Liver (tissue), 9 donors: ENCODE data around the gene ARHGEF28. TPM values are rescaled to one million over a fixed set of nuclear protein-coding genes. Genes with fewer than 3 reads are reported as not detected.

Experiments
- DNase-seq: peaks from one replicate; pipeline ENCODE4 v3.0.0-alpha.2; 2017; ENCODE audit warnings: low spot score
- H3K27ac ChIP-seq, 2 donors: one replicate each; pipeline ENCODE4 v1.7.0; 2013; ENCODE audit warnings: inconsistent platforms in 2 of 2, low read length in 2 of 2, control low read depth in 1 of 2, low read depth in 1 of 2, mild to moderate bottlenecking in 1 of 2
- H3K27me3 ChIP-seq, 4 donors: one replicate each; pipeline versions ENCODE4 v1.6.1 to v1.7.0; 2013; ENCODE audit warnings: low read length in 3 of 4, inconsistent platforms in 1 of 4, mild to moderate bottlenecking in 1 of 4, moderate library complexity in 1 of 4; ENCODE audit not compliant: control insufficient read depth in 4 of 4, insufficient read depth in 4 of 4
- H3K36me3 ChIP-seq, 4 donors: one replicate each; pipeline versions ENCODE4 v1.6.1 to v1.7.0; 2013; ENCODE audit warnings: low read length in 3 of 4, mild to moderate bottlenecking in 3 of 4, low read depth in 1 of 4, moderate library complexity in 1 of 4; ENCODE audit not compliant: control insufficient read depth in 4 of 4, insufficient read depth in 3 of 4
- H3K4me1 ChIP-seq, 4 donors: one replicate each; pipeline versions ENCODE4 v1.6.1 to v1.7.0; 2013; ENCODE audit warnings: low read length in 3 of 4, mild to moderate bottlenecking in 3 of 4, moderate library complexity in 1 of 4; ENCODE audit not compliant: control insufficient read depth in 4 of 4, insufficient read depth in 4 of 4
- H3K4me3 ChIP-seq, 3 donors: one replicate each; pipeline versions ENCODE4 v1.6.1 to v1.7.0; 2013; ENCODE audit warnings: low read length in 3 of 3, control low read depth in 1 of 3, low read depth in 1 of 3, mild to moderate bottlenecking in 1 of 3
- H3K9ac ChIP-seq, 2 donors: one replicate each; pipeline ENCODE4 v1.7.0; 2013; ENCODE audit warnings: low read length in 2 of 2, mild to moderate bottlenecking in 2 of 2, moderate library complexity in 2 of 2, control low read depth in 1 of 2, low read depth in 1 of 2
- H3K9me3 ChIP-seq, 4 donors: one replicate each; pipeline versions ENCODE4 v1.6.1 to v1.7.0; 2013; ENCODE audit warnings: low read length in 3 of 4; ENCODE audit not compliant: control insufficient read depth in 4 of 4
- ATF3 ChIP-seq: IDR thresholded peaks from 2 replicates; pipeline ENCODE4 v1.6.1; 2016; ENCODE audit warnings: antibody characterized with exemption
- CTCF ChIP-seq: fragments of 150-350 bp; IDR thresholded peaks from 2 replicates; pipeline ENCODE4 v1.5.1; 2017; ENCODE audit warnings: improper control_type of control experiment, low read depth, low read length; ENCODE audit not compliant: missing input control
- FOXA1 ChIP-seq: IDR thresholded peaks from 2 replicates; pipeline ENCODE4 v1.6.1; 2016; ENCODE audit warnings: antibody characterized with exemption
- FOXA2 ChIP-seq: IDR thresholded peaks from 2 replicates; pipeline ENCODE4 v1.6.1; 2016; ENCODE audit warnings: antibody characterized with exemption
- GABPA ChIP-seq, 2 donors: IDR thresholded peaks in 1 of 2; conservative IDR thresholded peaks in 1 of 2; 2 replicates each; pipeline ENCODE4 v1.6.1; 2016; ENCODE audit warnings: antibody characterized with exemption in 2 of 2, mild to moderate bottlenecking in 1 of 2, moderate library complexity in 1 of 2
- HNF4A ChIP-seq, 2 donors: conservative IDR thresholded peaks; 2 replicates each; pipeline ENCODE4 v1.6.1; 2016; ENCODE audit warnings: antibody characterized with exemption in 2 of 2, mild to moderate bottlenecking in 2 of 2
- HNF4G ChIP-seq: IDR thresholded peaks from 2 replicates; pipeline ENCODE4 v1.6.1; 2016; ENCODE audit warnings: antibody characterized with exemption
- JUND ChIP-seq, 2 donors: IDR thresholded peaks; 2 replicates each; pipeline ENCODE4 v1.6.1; 2016; ENCODE audit warnings: antibody characterized with exemption in 2 of 2
- MAX ChIP-seq: IDR thresholded peaks from 2 replicates; pipeline ENCODE4 v1.6.1; 2016; ENCODE audit warnings: antibody characterized with exemption
- NR2F2 ChIP-seq: IDR thresholded peaks from 2 replicates; pipeline ENCODE4 v1.6.1; 2016; ENCODE audit warnings: antibody characterized with exemption
- RAD21 ChIP-seq, 2 donors: IDR thresholded peaks; 2 replicates each; pipeline ENCODE4 v1.6.1; 2016; ENCODE audit warnings: antibody characterized with exemption in 2 of 2, mild to moderate bottlenecking in 2 of 2
- REST ChIP-seq: IDR thresholded peaks from 2 replicates; pipeline ENCODE4 v1.6.1; 2016; ENCODE audit warnings: antibody characterized with exemption, mild to moderate bottlenecking
- RXRA ChIP-seq, 2 donors: IDR thresholded peaks; 2 replicates each; pipeline ENCODE4 v1.6.1; 2017 to 2018; ENCODE audit warnings: antibody characterized with exemption in 2 of 2, mild to moderate bottlenecking in 1 of 2
- SP1 ChIP-seq: IDR thresholded peaks from 2 replicates; pipeline ENCODE4 v1.6.1; 2018; ENCODE audit warnings: antibody characterized with exemption, mild to moderate bottlenecking
- YY1 ChIP-seq: IDR thresholded peaks from 2 replicates; pipeline ENCODE4 v1.6.1; 2016; ENCODE audit warnings: antibody characterized with exemption, mild to moderate bottlenecking
- ZBTB33 ChIP-seq: IDR thresholded peaks from 2 replicates; pipeline ENCODE4 v1.6.1; 2016; ENCODE audit warnings: antibody characterized with exemption
- WGBS: extraction: QIAGEN DNeasy Blood & Tissue Kit; methylation state at CpG from one replicate; pipeline ENCODE4 v1.1.7; 2013; 5-methylcytosine and 5-hydroxymethylcytosine counted together
- polyA plus RNA-seq, 2 donors: library from polyadenylated mRNA; stranded (reverse) in 1 of 2; unstranded in 1 of 2; fragments of 200-250 nt in 1 of 2; fragments of >200 nt in 1 of 2; fragmentation: Nextera tagmentation in 1 of 2; extraction: Ambion mirVana in 1 of 2; gene quantifications; one replicate each; pipeline versions ENCODE4 v1.2.1 to v1.2.3, GENCODE V29; 2013 to 2015
- total RNA-seq, 2 donors: library from RNA; depleted of rRNA; stranded (reverse); fragments of >200 nt; gene quantifications; one replicate each; pipeline ENCODE4 v1.2.3, GENCODE V29; 2014
- donor health status: healthy.
- donor health status: healthy.
- donor health status: healthy.
- donor health status: healthy.
- donor health status: healthy.

Gene ARHGEF28
- total and polyA plus RNA-seq, 4 donors: 1.6 to 13.9 (median 3.6) TPM

GRCh38 chr5:73897893-73898292, 271.9 kb downstream of the ARHGEF28 start:
- peaks cover 0 to 21% (median 14%) of the 10 kb centered on the region in 4 donors for H3K4me1 ChIP-seq
- H3K27me3 ChIP-seq: no peaks in the 10 kb centered on the region
- no peak for TF ChIP-seq FOXA1
- no peak for TF ChIP-seq ZBTB33
- no peak for TF ChIP-seq MAX
- no peak for TF ChIP-seq GABPA (IDR thresholded peaks at IDR 0.05 in 1 of 2, conservative IDR thresholded peaks at IDR 0.05 in 1 of 2)
- TF ChIP-seq JUND (IDR thresholded peaks at IDR 0.05): no peak
- TF ChIP-seq RXRA (IDR thresholded peaks at IDR 0.05): no peak
- no peak for TF ChIP-seq ATF3
- no peak for TF ChIP-seq FOXA2
- no peak for TF ChIP-seq REST
- TF ChIP-seq RAD21 (IDR thresholded peaks at IDR 0.05): no peak
- no peak for TF ChIP-seq NR2F2
- TF ChIP-seq HNF4G: no peak
- no peak for TF ChIP-seq SP1
- no peak for TF ChIP-seq YY1
- no peak for TF ChIP-seq HNF4A (conservative IDR thresholded peaks at IDR 0.05)
- TF ChIP-seq CTCF: no peak
- no peak for DNase-seq
- no peak overlapping the region for H3K9ac ChIP-seq
- no peak overlapping the region for H3K4me3 ChIP-seq
- no peak overlapping the region for H3K27ac ChIP-seq
- WGBS: 86% methylated on average over 5 of the region's 5 CpGs
- H3K36me3 ChIP-seq: no peaks in the 10 kb centered on the region
- no peaks in the 10 kb centered on the region for H3K9me3 ChIP-seq

- Histone ChIP-seq H3K36me3 (no peaks in the 10 kb centered on the region), H3K9me3 (no peaks in the 10 kb centered on the region), H3K4me1 (peaks cover 0 to 22% (median 14%) of the 10 kb centered on the region in 4 donors), H3K9ac (no peak overlapping the region), H3K4me3 (no peak overlapping the region), H3K27me3 (no peaks in the 10 kb centered on the region), H3K27ac (no peak overlapping the region)
- 83% methylated on average over 9 of the region's 9 CpGs for WGBS
- no peak for DNase-seq
- TF ChIP-seq GABPA (IDR thresholded peaks at IDR 0.05 in 1 of 2, conservative IDR thresholded peaks at IDR 0.05 in 1 of 2): no peak
- no peak for TF ChIP-seq REST
- no peak for TF ChIP-seq FOXA1
- no peak for TF ChIP-seq ZBTB33
- TF ChIP-seq HNF4A (conservative IDR thresholded peaks at IDR 0.05): no peak
- no peak for TF ChIP-seq ATF3
- no peak for TF ChIP-seq NR2F2
- TF ChIP-seq HNF4G: no peak
- TF ChIP-seq FOXA2: no peak
These were observed 273.1 kb downstream of the ARHGEF28 start for GRCh38 chr5:73899055-73899454.
